Vagina (tissue), 2 donors: ENCODE measurements around the gene GLYAT.

ENCODE experiments used
- CTCF ChIP-seq, 3 experiments: fragments of 450-650 bp in 2 of 3; fragments of 200-600 bp in 1 of 3; sonication (generic) in 1 of 3; IDR thresholded peaks; one replicate each; pipeline ENCODE4 v1.5.1; 2017 to 2019; ENCODE audit warnings: antibody characterized with exemption in 3 of 3, mild to moderate bottlenecking in 2 of 3, moderate library complexity in 2 of 3
- POLR2A ChIP-seq, 2 donors: fragments of 450-650 bp; IDR thresholded peaks; one replicate each; pipeline ENCODE4 v1.6.1; 2017; ENCODE audit warnings: antibody characterized with exemption in 2 of 2, mild to moderate bottlenecking in 2 of 2, moderate library complexity in 2 of 2
- POLR2AphosphoS5 ChIP-seq, 2 donors: sonication (generic); formaldehyde crosslinking; IDR thresholded peaks; one replicate each; pipeline ENCODE4 v1.9.0; 2017; ENCODE audit warnings: antibody characterized with exemption in 2 of 2, mild to moderate bottlenecking in 2 of 2, low read depth in 1 of 2; ENCODE audit not compliant: insufficient read depth in 1 of 2

- TF ChIP-seq POLR2AphosphoS5 (IDR thresholded peaks at IDR 0.05; ENCODE audit: insufficient read depth in 1 of 2, low read depth in 1 of 2) = no peak
- TF ChIP-seq POLR2A (IDR thresholded peaks at IDR 0.05) = no peak
- no peak for TF ChIP-seq CTCF (IDR thresholded peaks at IDR 0.05)
Measured at GRCh38 chr11:58765078-58765477, 33.3 kb upstream of the GLYAT start.
